HCT116 (cell line): ENCODE data around the gene CD300LB. TPM values are rescaled to one million over a fixed set of nuclear protein-coding genes. Genes with fewer than 3 reads are reported as not detected.
A peak's percentile ranks its signal among the peaks of the same experiment; 100 is the strongest.

ENCODE experiments used
- ATAC-seq: fragments of 200-7000 bp; cut with Tn5 transposase; 2 replicates; pipeline ENCODE4 v1.9.1; 2020; ENCODE audit warnings: mild to moderate bottlenecking, moderate library complexity
- BruUV-seq: library from RNA; stranded (reverse); fragments of 400-500 nt; replicated peaks from 2 replicates; lab custom pipeline; 2021; lab: Mats Ljungman, UMichigan
- CTCF ChIA-PET: fragments of 300-600 bp; sonication (Branson Sonifier 250); formaldehyde crosslinking; loops from one replicate; lab custom pipeline; 2021; ENCODE audit warnings: antibody characterized with exemption; lab: Charles Lee
- POLR2A ChIA-PET: fragments of 300-600, 350-600 bp; sonication (Branson Sonifier 250); formaldehyde crosslinking; loops from one replicate; lab custom pipeline; 2021; ENCODE audit warnings: antibody characterized with exemption; lab: Charles Lee
- RAD21 ChIA-PET, 2 experiments: fragments of 300-600 bp; sonication (Branson Sonifier 250); formaldehyde crosslinking; loops; one replicate each; lab custom pipeline; 2023; ENCODE audit warnings: low total read pairs in 2 of 2; ENCODE audit not compliant: uncharacterized antibody in 2 of 2, unreplicated experiment in 2 of 2, low non-redundant PET in 1 of 2; lab: Charles Lee
- DNase-seq: peaks from one replicate; pipeline ENCODE4 v3.0.0-alpha.2; 2010; ENCODE audit warnings: low read depth, low spot score
- H2AFZ ChIP-seq: fragments of 200-600 bp; shearing (Covaris generic), sonication (generic); 2 replicates; pipeline ENCODE4 v1.6.1; 2017; ENCODE audit warnings: low read depth, mixed run types, mixed read lengths, antibody characterized with exemption, low read length; ENCODE audit not compliant: poor library complexity, severe bottlenecking
- H3K27ac ChIP-seq: 2 replicates; pipeline ENCODE4 v1.5.1; 2012; ENCODE audit warnings: low read depth, low read length
- H3K27me3 ChIP-seq: fragments of 200-600 bp; sonication (generic); 2 replicates; pipeline ENCODE4 v1.6.1; 2016; ENCODE audit warnings: mixed run types, low read length, mixed read lengths; ENCODE audit not compliant: insufficient read depth
- H3K36me3 ChIP-seq, 2 experiments: fragments of 200-500 bp in 1 of 2; fragments of 200-600 bp in 1 of 2; sonication (Bioruptor generic) in 1 of 2; sonication (generic) in 1 of 2; 2 replicates each; pipeline versions ENCODE4 v1.5.1 to v1.6.1; 2014 to 2016; ENCODE audit warnings: low read length in 2 of 2, inconsistent platforms in 1 of 2, mixed read lengths in 1 of 2, mixed run types in 1 of 2; ENCODE audit not compliant: insufficient read depth in 2 of 2, control insufficient read depth in 1 of 2
- H3K4me1 ChIP-seq, 2 experiments: fragments of 200-600 bp in 1 of 2; sonication (generic) in 1 of 2; 2 replicates each; pipeline versions ENCODE4 v1.5.1 to v1.6.1; 2012 to 2017; ENCODE audit warnings: low read length in 2 of 2, inconsistent platforms in 1 of 2, mild to moderate bottlenecking in 1 of 2, mixed read lengths in 1 of 2, mixed run types in 1 of 2, moderate library complexity in 1 of 2; ENCODE audit not compliant: insufficient read depth in 2 of 2, control insufficient read depth in 1 of 2
- H3K4me2 ChIP-seq: fragments of 200-600 bp; sonication (generic); 2 replicates; pipeline ENCODE4 v1.6.1; 2017; ENCODE audit warnings: mixed run types, low read length, mixed read lengths
- H3K4me3 ChIP-seq, 2 experiments: fragments of 200-600 bp in 1 of 2; sonication (generic) in 1 of 2; replicated peaks in 1 of 2; 2 replicates each; pipeline ENCODE4 v1.5.1; 2011 to 2016; ENCODE audit warnings: low read length in 2 of 2, control low read depth in 1 of 2, low read depth in 1 of 2, mild to moderate bottlenecking in 1 of 2, mixed read lengths in 1 of 2, mixed run types in 1 of 2
- H3K79me2 ChIP-seq: fragments of 200-600 bp; sonication (generic); 2 replicates; pipeline ENCODE4 v1.6.1; 2017; ENCODE audit warnings: mild to moderate bottlenecking, mixed run types, low read length, moderate library complexity, mixed read lengths; ENCODE audit not compliant: insufficient read depth
- H3K9ac ChIP-seq: fragments of 200-600 bp; sonication (generic); 2 replicates; pipeline ENCODE4 v1.6.1; 2016; ENCODE audit warnings: low read length, mixed read lengths
- H3K9me2 ChIP-seq: fragments of 200-600 bp; sonication (generic), shearing (Covaris generic); 2 replicates; pipeline ENCODE4 v1.6.1; 2017; ENCODE audit warnings: mixed run types, mild to moderate bottlenecking, moderate library complexity; ENCODE audit not compliant: insufficient read depth
- H3K9me3 ChIP-seq, 2 experiments: fragments of 200-500 bp in 1 of 2; fragments of 200-600 bp in 1 of 2; sonication (Bioruptor generic) in 1 of 2; sonication (generic) in 1 of 2; 2 replicates each; pipeline ENCODE4 v1.6.1; 2014 to 2017; ENCODE audit warnings: low read length in 2 of 2, mixed read lengths in 2 of 2, inconsistent platforms in 1 of 2, low read depth in 1 of 2, mild to moderate bottlenecking in 1 of 2, mixed run types in 1 of 2, moderate library complexity in 1 of 2; ENCODE audit not compliant: control insufficient read depth in 1 of 2, insufficient read depth in 1 of 2
- H4K20me1 ChIP-seq: fragments of 200-600 bp; sonication (generic), shearing (Covaris generic); 2 replicates; pipeline ENCODE4 v1.6.1; 2017; ENCODE audit warnings: mixed run types, mild to moderate bottlenecking, moderate library complexity; ENCODE audit not compliant: insufficient read depth
- CEBPB ChIP-seq: IDR thresholded peaks from 2 replicates; pipeline ENCODE4 v1.6.1; 2012; ENCODE audit warnings: low read depth
- ELF1 ChIP-seq: IDR thresholded peaks from 2 replicates; pipeline ENCODE4 v1.6.1; 2012; ENCODE audit warnings: low read depth, borderline replicate concordance
- FOSL1 ChIP-seq: IDR thresholded peaks from 2 replicates; pipeline ENCODE4 v1.6.1; 2012; ENCODE audit warnings: low read depth
- JUND ChIP-seq: IDR thresholded peaks from 2 replicates; pipeline ENCODE4 v1.6.1; 2012
- POLR2A ChIP-seq: IDR thresholded peaks from 2 replicates; pipeline ENCODE4 v1.7.0; 2011; ENCODE audit warnings: borderline replicate concordance; ENCODE audit not compliant: insufficient read depth, insufficient read length; ENCODE audit errors: extremely low read depth
- POLR2AphosphoS5 ChIP-seq: IDR thresholded peaks from 2 replicates; pipeline ENCODE4 v1.6.1; 2011; ENCODE audit warnings: mild to moderate bottlenecking, low read depth, low read length, moderate library complexity
- RAD21 ChIP-seq: IDR thresholded peaks from 2 replicates; pipeline ENCODE4 v1.6.1; 2012; ENCODE audit warnings: low read depth, mild to moderate bottlenecking
- SIN3A ChIP-seq: IDR thresholded peaks from 2 replicates; pipeline ENCODE4 v1.6.1; 2012; ENCODE audit warnings: low read depth
- SP1 ChIP-seq: IDR thresholded peaks from 2 replicates; pipeline ENCODE4 v1.6.1; 2012; ENCODE audit warnings: low read depth
- SRF ChIP-seq: IDR thresholded peaks from 2 replicates; pipeline ENCODE4 v1.6.1; 2012; ENCODE audit warnings: low read depth
- TCF7L2 ChIP-seq: IDR thresholded peaks from 2 replicates; pipeline ENCODE4 v1.7.0; 2011; ENCODE audit warnings: borderline replicate concordance, inconsistent platforms; ENCODE audit not compliant: insufficient read depth, insufficient read length; ENCODE audit errors: extremely low read depth
- YY1 ChIP-seq: IDR thresholded peaks from 2 replicates; pipeline ENCODE4 v1.6.1; 2011; ENCODE audit warnings: low read length, low read depth, moderate library complexity, mild to moderate bottlenecking; ENCODE audit not compliant: insufficient replicate concordance; ENCODE audit errors: extremely low read depth
- ZNF274 ChIP-seq: fragments of 200-500 bp; sonication (Bioruptor generic); IDR thresholded peaks from 2 replicates; pipeline ENCODE4 v1.6.1; 2014; ENCODE audit warnings: mild to moderate bottlenecking, low read depth, low read length, inconsistent platforms
- intact Hi-C: fragments of 100-400 bp; cut with micrococcal nuclease; formaldehyde crosslinking; loops from 2 replicates; pipeline ENCODE4 v1.10.0; 2022
- total RNA-seq: library from RNA; stranded (reverse); gene quantifications from one replicate; pipeline ENCODE4 v1.2.1, GENCODE V29; 2021; ENCODE audit not compliant: unreplicated experiment
- TF ChIP-seq, protein P1 (sequence below): IDR thresholded peaks from 2 replicates; pipeline ENCODE4 v1.6.1; 2012
- TF ChIP-seq, protein P2 (sequence below), 3 experiments: fragments of 200-600 bp in 1 of 3; sonication (generic) in 1 of 3; IDR thresholded peaks in 2 of 3; conservative IDR thresholded peaks in 1 of 3; 2 replicates each; pipeline ENCODE4 v1.5.1; 2012 to 2017; ENCODE audit warnings: low read depth in 2 of 3, low read length in 2 of 3, antibody characterized with exemption in 1 of 3, borderline replicate concordance in 1 of 3, control low read depth in 1 of 3, mild to moderate bottlenecking in 1 of 3, mixed read lengths in 1 of 3, mixed run types in 1 of 3, moderate library complexity in 1 of 3; ENCODE audit not compliant: insufficient read depth in 1 of 3
- TF ChIP-seq, protein P3 (sequence below): IDR thresholded peaks from 2 replicates; pipeline ENCODE4 v1.6.1; 2012; ENCODE audit warnings: low read depth

CD300LB gene
- total RNA-seq, 1 experiment from 2014 or later, result not detected

DNA sequence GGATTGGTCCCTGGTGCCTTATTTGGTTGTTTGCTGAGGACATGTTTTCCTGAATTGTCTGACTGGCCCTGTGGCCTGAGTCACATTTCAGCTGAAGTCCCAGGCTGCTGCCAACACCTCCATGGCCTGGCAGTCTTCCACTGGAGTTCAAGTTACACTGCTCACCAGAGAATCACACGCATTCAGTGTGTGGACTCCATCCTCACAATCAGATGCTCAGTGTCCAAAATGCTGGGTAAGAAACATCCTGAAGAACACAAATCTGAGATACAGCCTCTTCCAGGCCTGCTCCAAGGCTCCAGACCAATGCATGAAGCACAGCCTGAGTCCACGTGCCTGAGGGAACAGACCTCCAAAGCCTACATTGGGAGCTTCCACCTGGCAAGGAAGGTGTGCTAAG lies 19.2 kb downstream of the CD300LB start:
- no peak overlapping the region for H3K9ac ChIP-seq
- H3K27me3 ChIP-seq, result peaks cover under 1% of the 10 kb centered on the region; the same call in 1 of the 2 replicates
- intact Hi-C loops, result no loop called here
- ChIA-PET CTCF (interaction anchor here (1.0 to 1.3 kb wide), 2 partner anchors 54 to 133 kb away, joined by 3 to 4 read pairs; no protein-coding TSS in a partner anchor), POLR2A (no interaction called here), RAD21 (no interaction called here)
- no TSS peak for BruUV-seq
- H4K20me1 ChIP-seq, result no peaks in the 10 kb centered on the region
- H3K9me3 ChIP-seq, result peaks cover 0 to 11% of the 10 kb centered on the region in 2 experiments; a peak in 1 of 4 replicates
- H2AFZ ChIP-seq, result no peak overlapping the region
- H3K4me3 ChIP-seq, result no peak overlapping the region
- no peaks in the 10 kb centered on the region for H3K79me2 ChIP-seq
- no peaks in the 10 kb centered on the region for H3K36me3 ChIP-seq
- ATAC-seq, result no peak
- DNase-seq, result no peak
- TF ChIP-seq POLR2AphosphoS5 (no peak), SRF (0 out of 2 replicates have a peak, but pooled peaks have one; percentile 19)
- no peaks in the 10 kb centered on the region for H3K9me2 ChIP-seq
- H3K27ac ChIP-seq, result no peak overlapping the region
- H3K4me2 ChIP-seq, result no peak overlapping the region
- H3K4me1 ChIP-seq, result peaks cover 0 to 15% of the 10 kb centered on the region in 2 experiments; a peak in 2 of 4 replicates

DNA sequence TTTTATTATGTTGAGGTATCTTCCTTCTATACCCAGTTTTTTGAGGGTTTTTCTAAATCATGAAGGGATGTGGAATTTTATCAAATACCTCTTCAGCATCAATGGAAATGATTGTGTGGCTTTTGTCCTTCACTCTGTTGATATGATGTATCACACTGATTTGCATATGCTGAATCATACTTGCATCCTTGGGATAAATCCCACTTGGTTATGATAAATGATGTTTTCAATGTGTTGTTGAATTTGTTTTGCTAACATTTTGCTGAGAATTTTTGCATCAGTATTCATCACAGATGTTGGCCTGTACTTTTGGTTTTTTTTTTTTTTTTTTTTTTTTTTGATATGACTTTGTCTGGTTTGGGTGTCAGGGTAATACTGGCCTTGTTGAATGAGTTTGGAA lies 23.1 kb downstream of the CD300LB start:
- ChIA-PET RAD21 (no interaction called here), CTCF (no interaction called here), POLR2A (no interaction called here)
- Histone ChIP-seq H3K27me3 (0 out of 2 replicates have a peak, but pooled peaks cover 4% of the 10 kb centered on the region), H3K9me3 (no peaks in the 10 kb centered on the region), H3K4me3 (no peak overlapping the region), H3K36me3 (no peaks in the 10 kb centered on the region), H3K79me2 (no peaks in the 10 kb centered on the region), H3K4me2 (no peak overlapping the region), H3K4me1 (peaks cover 0 to 13% of the 10 kb centered on the region in 2 experiments; a peak in 2 of 4 replicates), H3K9me2 (no peaks in the 10 kb centered on the region), H2AFZ (no peak overlapping the region), H4K20me1 (no peaks in the 10 kb centered on the region), H3K9ac (no peak overlapping the region), H3K27ac (no peak overlapping the region)
- BruUV-seq, result no TSS peak
- ATAC-seq (no peak), DNase-seq (no peak)
- intact Hi-C loops, result no loop called here
- TF ChIP-seq POLR2A (no peak), TCF7L2 (no peak), JUND (no peak), SP1 (no peak), FOSL1 (no peak), SIN3A (no peak), YY1 (no peak), POLR2AphosphoS5 (no peak), SRF (no peak), CEBPB (no peak), ELF1 (no peak), ZNF274 (no peak), RAD21 (no peak)
- TF ChIP-seq, protein P1, sequence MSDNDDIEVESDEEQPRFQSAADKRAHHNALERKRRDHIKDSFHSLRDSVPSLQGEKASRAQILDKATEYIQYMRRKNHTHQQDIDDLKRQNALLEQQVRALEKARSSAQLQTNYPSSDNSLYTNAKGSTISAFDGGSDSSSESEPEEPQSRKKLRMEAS, result no peak
- TF ChIP-seq, protein P2, sequence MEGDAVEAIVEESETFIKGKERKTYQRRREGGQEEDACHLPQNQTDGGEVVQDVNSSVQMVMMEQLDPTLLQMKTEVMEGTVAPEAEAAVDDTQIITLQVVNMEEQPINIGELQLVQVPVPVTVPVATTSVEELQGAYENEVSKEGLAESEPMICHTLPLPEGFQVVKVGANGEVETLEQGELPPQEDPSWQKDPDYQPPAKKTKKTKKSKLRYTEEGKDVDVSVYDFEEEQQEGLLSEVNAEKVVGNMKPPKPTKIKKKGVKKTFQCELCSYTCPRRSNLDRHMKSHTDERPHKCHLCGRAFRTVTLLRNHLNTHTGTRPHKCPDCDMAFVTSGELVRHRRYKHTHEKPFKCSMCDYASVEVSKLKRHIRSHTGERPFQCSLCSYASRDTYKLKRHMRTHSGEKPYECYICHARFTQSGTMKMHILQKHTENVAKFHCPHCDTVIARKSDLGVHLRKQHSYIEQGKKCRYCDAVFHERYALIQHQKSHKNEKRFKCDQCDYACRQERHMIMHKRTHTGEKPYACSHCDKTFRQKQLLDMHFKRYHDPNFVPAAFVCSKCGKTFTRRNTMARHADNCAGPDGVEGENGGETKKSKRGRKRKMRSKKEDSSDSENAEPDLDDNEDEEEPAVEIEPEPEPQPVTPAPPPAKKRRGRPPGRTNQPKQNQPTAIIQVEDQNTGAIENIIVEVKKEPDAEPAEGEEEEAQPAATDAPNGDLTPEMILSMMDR (IDR thresholded peaks at IDR 0.05 in 2 of 3, conservative IDR thresholded peaks at IDR 0.05 in 1 of 3; ENCODE audit: borderline replicate concordance in 1 of 3, insufficient read depth in 1 of 3, low read depth in 2 of 3, low read length in 2 of 3), result no peak
- TF ChIP-seq, protein P3, sequence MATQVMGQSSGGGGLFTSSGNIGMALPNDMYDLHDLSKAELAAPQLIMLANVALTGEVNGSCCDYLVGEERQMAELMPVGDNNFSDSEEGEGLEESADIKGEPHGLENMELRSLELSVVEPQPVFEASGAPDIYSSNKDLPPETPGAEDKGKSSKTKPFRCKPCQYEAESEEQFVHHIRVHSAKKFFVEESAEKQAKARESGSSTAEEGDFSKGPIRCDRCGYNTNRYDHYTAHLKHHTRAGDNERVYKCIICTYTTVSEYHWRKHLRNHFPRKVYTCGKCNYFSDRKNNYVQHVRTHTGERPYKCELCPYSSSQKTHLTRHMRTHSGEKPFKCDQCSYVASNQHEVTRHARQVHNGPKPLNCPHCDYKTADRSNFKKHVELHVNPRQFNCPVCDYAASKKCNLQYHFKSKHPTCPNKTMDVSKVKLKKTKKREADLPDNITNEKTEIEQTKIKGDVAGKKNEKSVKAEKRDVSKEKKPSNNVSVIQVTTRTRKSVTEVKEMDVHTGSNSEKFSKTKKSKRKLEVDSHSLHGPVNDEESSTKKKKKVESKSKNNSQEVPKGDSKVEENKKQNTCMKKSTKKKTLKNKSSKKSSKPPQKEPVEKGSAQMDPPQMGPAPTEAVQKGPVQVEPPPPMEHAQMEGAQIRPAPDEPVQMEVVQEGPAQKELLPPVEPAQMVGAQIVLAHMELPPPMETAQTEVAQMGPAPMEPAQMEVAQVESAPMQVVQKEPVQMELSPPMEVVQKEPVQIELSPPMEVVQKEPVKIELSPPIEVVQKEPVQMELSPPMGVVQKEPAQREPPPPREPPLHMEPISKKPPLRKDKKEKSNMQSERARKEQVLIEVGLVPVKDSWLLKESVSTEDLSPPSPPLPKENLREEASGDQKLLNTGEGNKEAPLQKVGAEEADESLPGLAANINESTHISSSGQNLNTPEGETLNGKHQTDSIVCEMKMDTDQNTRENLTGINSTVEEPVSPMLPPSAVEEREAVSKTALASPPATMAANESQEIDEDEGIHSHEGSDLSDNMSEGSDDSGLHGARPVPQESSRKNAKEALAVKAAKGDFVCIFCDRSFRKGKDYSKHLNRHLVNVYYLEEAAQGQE, result no peak
